SK-N-SH treated with all-trans-retinoic acid at 6 μM for 48 hours (cell line): Measurements from ENCODE around the gene HMGCS2.

Experiments
- ZNF565 ChIP-seq: fragments of 450-650 bp; formaldehyde crosslinking; conservative IDR thresholded peaks from 2 replicates; pipeline ENCODE4 v1.5.0; 2020; ENCODE audit warnings: low read depth, mild to moderate bottlenecking, moderate library complexity
- ZNF70 ChIP-seq: fragments of 450-650 bp; formaldehyde crosslinking; IDR thresholded peaks from 2 replicates; pipeline ENCODE4 v1.5.0; 2020; ENCODE audit warnings: mild to moderate bottlenecking, moderate library complexity
- TF ChIP-seq, protein P1 (sequence below): fragments of 250-450 bp; sonication (Bioruptor Pico); IDR thresholded peaks from 2 replicates; pipeline ENCODE4 v1.8.0; 2020; ENCODE audit warnings: mild to moderate bottlenecking, moderate library complexity, borderline replicate concordance

DNA sequence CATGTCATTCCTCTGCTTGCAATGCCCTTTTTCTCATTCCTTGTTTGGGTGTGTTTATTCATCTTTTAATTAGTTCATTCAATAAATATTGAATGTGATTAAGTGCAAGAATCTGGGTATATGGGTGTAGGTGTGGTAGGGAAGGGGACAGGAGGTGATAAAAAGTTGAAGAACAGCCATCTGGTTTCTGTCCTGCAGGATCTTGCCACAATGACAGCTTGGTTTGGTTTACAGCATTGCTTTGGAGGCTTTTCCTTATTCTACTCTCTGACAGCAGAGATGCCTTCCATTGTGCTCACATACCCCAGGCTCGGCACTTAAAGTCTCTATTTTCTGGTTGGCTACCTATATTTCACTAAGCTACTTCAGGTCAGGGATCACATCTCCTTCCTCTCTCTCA lies 45.6 kb upstream of the HMGCS2 start:
- TF ChIP-seq ZNF565 (CRISPR knock-in tag) (no peak), ZNF70 (CRISPR knock-in tag) (no peak)
- TF ChIP-seq, protein P1, sequence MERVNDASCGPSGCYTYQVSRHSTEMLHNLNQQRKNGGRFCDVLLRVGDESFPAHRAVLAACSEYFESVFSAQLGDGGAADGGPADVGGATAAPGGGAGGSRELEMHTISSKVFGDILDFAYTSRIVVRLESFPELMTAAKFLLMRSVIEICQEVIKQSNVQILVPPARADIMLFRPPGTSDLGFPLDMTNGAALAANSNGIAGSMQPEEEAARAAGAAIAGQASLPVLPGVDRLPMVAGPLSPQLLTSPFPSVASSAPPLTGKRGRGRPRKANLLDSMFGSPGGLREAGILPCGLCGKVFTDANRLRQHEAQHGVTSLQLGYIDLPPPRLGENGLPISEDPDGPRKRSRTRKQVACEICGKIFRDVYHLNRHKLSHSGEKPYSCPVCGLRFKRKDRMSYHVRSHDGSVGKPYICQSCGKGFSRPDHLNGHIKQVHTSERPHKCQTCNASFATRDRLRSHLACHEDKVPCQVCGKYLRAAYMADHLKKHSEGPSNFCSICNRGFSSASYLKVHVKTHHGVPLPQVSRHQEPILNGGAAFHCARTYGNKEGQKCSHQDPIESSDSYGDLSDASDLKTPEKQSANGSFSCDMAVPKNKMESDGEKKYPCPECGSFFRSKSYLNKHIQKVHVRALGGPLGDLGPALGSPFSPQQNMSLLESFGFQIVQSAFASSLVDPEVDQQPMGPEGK (CRISPR knock-in tag): no peak
